Loucy (cell line): Measurements from ENCODE around the gene AGK.

Experiments
- H2AFZ ChIP-seq: fragments of 200-600 bp; sonication (generic); 2 replicates; pipeline ENCODE4 v1.6.0; 2016; ENCODE audit warnings: antibody characterized with exemption, mild to moderate bottlenecking, low read length, moderate library complexity
- H3F3A ChIP-seq: fragments of 200-600 bp; 2 replicates; pipeline ENCODE4 v1.6.0; 2016; ENCODE audit warnings: antibody characterized with exemption, low read depth, mild to moderate bottlenecking
- H3K27me3 ChIP-seq: fragments of 200-600 bp; sonication (generic); 2 replicates; pipeline ENCODE4 v1.6.1; 2014; ENCODE audit warnings: low read length, mild to moderate bottlenecking; ENCODE audit not compliant: insufficient read depth, poor library complexity, severe bottlenecking
- H3K36me3 ChIP-seq: fragments of 200-600 bp; sonication (generic); 2 replicates; pipeline ENCODE4 v1.6.1; 2016; ENCODE audit warnings: low read length; ENCODE audit not compliant: insufficient read depth
- H3K4me1 ChIP-seq: fragments of 200-600 bp; sonication (generic); 2 replicates; pipeline ENCODE4 v1.5.1; 2014; ENCODE audit warnings: low read length, mild to moderate bottlenecking; ENCODE audit not compliant: insufficient read depth, poor library complexity, severe bottlenecking
- H3K4me2 ChIP-seq: fragments of 200-600 bp; sonication (generic); 2 replicates; pipeline ENCODE4 v1.6.0; 2014; ENCODE audit warnings: antibody characterized with exemption, low read length, low read depth, mild to moderate bottlenecking; ENCODE audit not compliant: poor library complexity, severe bottlenecking
- H3K4me3 ChIP-seq: fragments of 200-600 bp; sonication (generic); 2 replicates; pipeline ENCODE4 v1.5.1; 2014; ENCODE audit warnings: low read length, mild to moderate bottlenecking, mixed read lengths; ENCODE audit not compliant: poor library complexity, severe bottlenecking
- H3K79me2 ChIP-seq: fragments of 200-600 bp; sonication (generic); 2 replicates; pipeline ENCODE4 v1.6.1; 2014; ENCODE audit warnings: low read length; ENCODE audit not compliant: insufficient read depth
- H3K9ac ChIP-seq: fragments of 200-600 bp; sonication (generic); 2 replicates; pipeline ENCODE4 v1.6.0; 2014; ENCODE audit warnings: mild to moderate bottlenecking, low read depth, low read length, moderate library complexity; ENCODE audit not compliant: poor library complexity, severe bottlenecking
- H3K9me2 ChIP-seq: fragments of 200-600 bp; sonication (generic); replicated peaks from 2 replicates; pipeline ENCODE4 v1.6.1; 2016; ENCODE audit warnings: low read depth, low read length, mixed read lengths
- H3K9me3 ChIP-seq: fragments of 200-600 bp; sonication (generic); 2 replicates; pipeline ENCODE4 v1.6.1; 2014; ENCODE audit warnings: mild to moderate bottlenecking, antibody characterized with exemption, low read length, low read depth; ENCODE audit not compliant: insufficient read depth
- H4K20me1 ChIP-seq: fragments of 200-600 bp; sonication (generic); 2 replicates; pipeline ENCODE4 v1.6.0; 2014; ENCODE audit warnings: antibody characterized with exemption, low read length, mild to moderate bottlenecking; ENCODE audit not compliant: insufficient read depth, poor library complexity, severe bottlenecking
- CTCF ChIP-seq: fragments of 200-600 bp; sonication (generic); conservative IDR thresholded peaks from 2 replicates; pipeline ENCODE4 v1.5.1; 2014; ENCODE audit warnings: mild to moderate bottlenecking, antibody characterized with exemption, low read length
- EZH2phosphoT487 ChIP-seq: fragments of 200-600 bp; IDR thresholded peaks from 2 replicates; pipeline ENCODE4 v1.6.1; 2018; ENCODE audit warnings: antibody characterized with exemption, mild to moderate bottlenecking, moderate library complexity, borderline replicate concordance

Gene AGK, protein sequence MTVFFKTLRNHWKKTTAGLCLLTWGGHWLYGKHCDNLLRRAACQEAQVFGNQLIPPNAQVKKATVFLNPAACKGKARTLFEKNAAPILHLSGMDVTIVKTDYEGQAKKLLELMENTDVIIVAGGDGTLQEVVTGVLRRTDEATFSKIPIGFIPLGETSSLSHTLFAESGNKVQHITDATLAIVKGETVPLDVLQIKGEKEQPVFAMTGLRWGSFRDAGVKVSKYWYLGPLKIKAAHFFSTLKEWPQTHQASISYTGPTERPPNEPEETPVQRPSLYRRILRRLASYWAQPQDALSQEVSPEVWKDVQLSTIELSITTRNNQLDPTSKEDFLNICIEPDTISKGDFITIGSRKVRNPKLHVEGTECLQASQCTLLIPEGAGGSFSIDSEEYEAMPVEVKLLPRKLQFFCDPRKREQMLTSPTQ

DNA sequence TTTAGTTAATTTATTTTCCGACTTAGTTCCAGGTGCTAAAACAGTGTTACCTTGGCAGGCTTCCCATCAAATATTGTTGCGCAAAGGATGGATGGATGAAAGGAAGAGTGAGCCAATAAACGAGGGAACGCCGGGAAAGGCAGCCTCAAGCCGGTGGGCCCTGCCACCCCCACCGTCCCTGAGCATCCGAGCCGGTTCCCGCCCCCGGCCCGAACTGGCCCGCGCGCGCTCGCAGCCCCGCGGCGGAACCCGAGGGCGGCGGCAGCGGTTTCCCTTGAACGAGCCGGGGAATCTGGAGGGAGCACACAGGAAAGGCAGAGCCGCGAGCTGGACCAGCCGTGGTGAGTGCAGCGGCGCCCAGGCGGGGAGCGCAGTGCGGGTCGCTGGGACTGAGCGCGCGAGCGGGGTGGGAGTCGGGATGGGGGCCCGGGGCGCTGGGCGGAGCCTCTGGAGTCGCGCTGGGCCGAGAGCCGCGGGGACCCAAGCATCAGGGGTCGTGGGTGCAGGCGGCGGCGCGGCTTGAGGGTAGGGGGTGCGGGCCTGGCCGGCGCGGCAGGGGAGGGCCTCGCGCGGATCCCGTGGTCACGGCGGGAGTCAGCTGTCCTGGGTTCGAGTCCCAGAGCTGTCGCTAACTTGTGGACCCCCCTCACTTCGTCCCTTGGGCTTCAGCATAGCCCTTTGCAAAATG is at the start of gene AGK:
AGK (plus strand) TSS at position 317 of the 688 bp plus-strand sequence. CDS start 4,057 bp downstream, outside the sequence.
- Histone ChIP-seq H3F3A (no peaks in the 10 kb centered on the region), H3K36me3 (peaks cover 2% of the 10 kb centered on the region; the same call in 1 of the 2 replicates), H3K27me3 (no peaks in the 10 kb centered on the region), H4K20me1 (no peaks in the 10 kb centered on the region), H3K9me2 (no peaks in the 10 kb centered on the region), H3K4me1 (peaks cover 23% of the 10 kb centered on the region), H3K9ac (peak within 1 kb of the TSS; percentile 82), H3K4me3 (peak within 1 kb of the TSS; percentile 92), H2AFZ (peak within 1 kb of the TSS; percentile 100), H3K4me2 (peak within 1 kb of the TSS; percentile 91), H3K79me2 (peaks cover 15% of the 10 kb centered on the region), H3K9me3 (no peaks in the 10 kb centered on the region)
- TF ChIP-seq CTCF (no peak), EZH2phosphoT487 (no peak)

DNA sequence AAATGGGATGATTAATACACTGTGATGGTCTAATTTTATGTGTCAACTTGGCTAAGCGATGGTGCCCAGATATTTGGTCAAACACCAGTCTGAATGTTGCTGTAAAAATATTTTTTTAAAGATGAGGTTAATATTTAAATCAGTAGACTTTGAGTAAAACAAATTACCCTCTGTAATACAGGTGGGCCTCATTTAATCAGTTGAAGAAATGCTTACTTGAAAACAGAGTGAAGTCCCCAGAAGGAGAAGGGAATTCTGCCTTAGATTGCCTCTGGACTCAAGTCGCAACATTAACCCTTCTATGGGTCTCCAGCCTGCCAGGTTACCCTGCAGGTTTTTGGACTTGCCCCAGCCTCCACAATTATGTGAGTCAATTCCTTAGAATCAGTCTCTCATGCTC is 49.8 kb upstream of the AGK start:
- no peaks in the 10 kb centered on the region for H3K27me3 ChIP-seq
- H3K9ac ChIP-seq, result no peak overlapping the region
- TF ChIP-seq EZH2phosphoT487, result no peak
- TF ChIP-seq CTCF, result no peak
- H3K36me3 ChIP-seq, result no peaks in the 10 kb centered on the region
- H3K4me1 ChIP-seq, result no peaks in the 10 kb centered on the region
- no peak overlapping the region for H3K4me3 ChIP-seq
- no peaks in the 10 kb centered on the region for H3K9me3 ChIP-seq
- H3K9me2 ChIP-seq, result no peaks in the 10 kb centered on the region
- H2AFZ ChIP-seq, result no peak overlapping the region
- no peaks in the 10 kb centered on the region for H4K20me1 ChIP-seq
- no peaks in the 10 kb centered on the region for H3F3A ChIP-seq
- no peaks in the 10 kb centered on the region for H3K79me2 ChIP-seq
- H3K4me2 ChIP-seq, result no peak overlapping the region

DNA sequence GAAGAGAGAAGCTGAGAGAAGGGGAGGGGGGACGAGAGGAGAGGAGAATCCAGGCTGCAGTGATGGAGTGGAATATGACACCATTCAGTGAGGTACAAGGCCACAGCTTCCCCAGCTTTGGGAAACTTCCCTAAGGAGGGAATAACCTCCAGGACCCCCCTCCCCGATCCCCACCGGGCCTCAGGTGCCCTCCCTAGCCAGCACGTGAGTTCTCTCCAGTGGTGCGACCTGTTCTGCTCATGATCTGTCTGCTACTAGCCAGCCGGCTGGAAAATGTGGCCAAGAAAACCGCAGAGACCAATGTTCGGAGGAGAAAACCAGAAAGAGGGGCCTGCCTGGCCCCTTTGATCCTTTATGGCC is 39.9 kb upstream of the AGK start:
- Histone ChIP-seq H4K20me1 (no peaks in the 10 kb centered on the region), H3F3A (no peaks in the 10 kb centered on the region), H2AFZ (no peak overlapping the region), H3K9me3 (no peaks in the 10 kb centered on the region), H3K27me3 (no peaks in the 10 kb centered on the region), H3K79me2 (no peaks in the 10 kb centered on the region), H3K9ac (no peak overlapping the region), H3K4me2 (no peak overlapping the region), H3K36me3 (no peaks in the 10 kb centered on the region), H3K4me1 (no peaks in the 10 kb centered on the region), H3K9me2 (no peaks in the 10 kb centered on the region), H3K4me3 (no peak overlapping the region)
- TF ChIP-seq EZH2phosphoT487 (no peak), CTCF (no peak)
